ENCODE measurements around the gene SLC7A6. TPM values are rescaled to one million over a fixed set of nuclear protein-coding genes. Genes with fewer than 3 reads are reported as not detected.

The SLC7A6 gene
- total RNA-seq, 3 donors from 2014 or later, result 43.2 to 284 (median 65.2) TPM

DNA sequence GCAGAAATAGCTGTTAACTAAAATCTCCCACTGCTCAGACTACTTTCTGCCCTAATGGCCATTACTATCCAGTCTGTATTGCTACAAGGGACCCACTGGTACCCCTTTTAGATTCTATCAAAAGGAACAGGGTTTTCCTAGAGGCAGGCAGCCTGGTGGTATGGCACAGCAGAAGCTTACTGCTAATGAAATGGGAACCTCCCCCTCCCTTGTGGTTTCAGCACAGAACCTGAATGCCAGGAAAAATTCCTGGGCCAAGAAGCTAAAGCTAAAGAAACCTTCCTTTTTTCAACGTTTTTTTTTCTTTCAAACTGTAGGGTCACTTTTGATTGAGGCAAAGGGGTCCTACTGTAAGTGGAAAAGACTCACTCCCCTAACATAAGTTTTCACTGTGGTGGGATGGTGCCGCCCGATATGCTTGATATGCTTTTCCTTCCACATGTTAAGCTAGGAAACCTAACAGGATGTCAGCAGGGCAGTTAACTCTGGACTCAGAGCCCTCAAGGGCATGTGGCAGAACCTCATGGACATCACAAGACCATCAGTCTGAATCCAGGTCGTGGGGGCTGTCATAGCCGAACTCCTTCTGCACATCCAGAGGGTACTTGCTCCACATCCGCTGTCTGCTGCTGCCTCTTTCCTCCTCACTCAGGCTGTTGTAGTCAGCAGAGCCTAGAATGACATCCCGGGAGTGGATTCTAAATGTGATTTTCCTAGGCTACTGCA is 36.6 kb downstream of the SLC7A6 start:
- Histone ChIP-seq H3K9me3 (no peaks in the 10 kb centered on the region), H3K4me1 (no peaks in the 10 kb centered on the region), H3K27ac (no peak overlapping the region), H3K36me3 (peaks cover 4% of the 10 kb centered on the region), H3K27me3 (no peaks in the 10 kb centered on the region), H3K4me3 (no peak overlapping the region)
- no peak for DNase-seq (ENCODE audit: low spot score in 2 of 2)
- no peak for TF ChIP-seq POLR2AphosphoS5 (IDR thresholded peaks at IDR 0.05)
- no peak for TF ChIP-seq POLR2A (IDR thresholded peaks at IDR 0.05)
- TF ChIP-seq, protein P1, sequence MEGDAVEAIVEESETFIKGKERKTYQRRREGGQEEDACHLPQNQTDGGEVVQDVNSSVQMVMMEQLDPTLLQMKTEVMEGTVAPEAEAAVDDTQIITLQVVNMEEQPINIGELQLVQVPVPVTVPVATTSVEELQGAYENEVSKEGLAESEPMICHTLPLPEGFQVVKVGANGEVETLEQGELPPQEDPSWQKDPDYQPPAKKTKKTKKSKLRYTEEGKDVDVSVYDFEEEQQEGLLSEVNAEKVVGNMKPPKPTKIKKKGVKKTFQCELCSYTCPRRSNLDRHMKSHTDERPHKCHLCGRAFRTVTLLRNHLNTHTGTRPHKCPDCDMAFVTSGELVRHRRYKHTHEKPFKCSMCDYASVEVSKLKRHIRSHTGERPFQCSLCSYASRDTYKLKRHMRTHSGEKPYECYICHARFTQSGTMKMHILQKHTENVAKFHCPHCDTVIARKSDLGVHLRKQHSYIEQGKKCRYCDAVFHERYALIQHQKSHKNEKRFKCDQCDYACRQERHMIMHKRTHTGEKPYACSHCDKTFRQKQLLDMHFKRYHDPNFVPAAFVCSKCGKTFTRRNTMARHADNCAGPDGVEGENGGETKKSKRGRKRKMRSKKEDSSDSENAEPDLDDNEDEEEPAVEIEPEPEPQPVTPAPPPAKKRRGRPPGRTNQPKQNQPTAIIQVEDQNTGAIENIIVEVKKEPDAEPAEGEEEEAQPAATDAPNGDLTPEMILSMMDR (IDR thresholded peaks at IDR 0.05), result no peak
- intact Hi-C loops (cut with DNase I; ENCODE audit: low total_unique reads), result no loop called here

DNA sequence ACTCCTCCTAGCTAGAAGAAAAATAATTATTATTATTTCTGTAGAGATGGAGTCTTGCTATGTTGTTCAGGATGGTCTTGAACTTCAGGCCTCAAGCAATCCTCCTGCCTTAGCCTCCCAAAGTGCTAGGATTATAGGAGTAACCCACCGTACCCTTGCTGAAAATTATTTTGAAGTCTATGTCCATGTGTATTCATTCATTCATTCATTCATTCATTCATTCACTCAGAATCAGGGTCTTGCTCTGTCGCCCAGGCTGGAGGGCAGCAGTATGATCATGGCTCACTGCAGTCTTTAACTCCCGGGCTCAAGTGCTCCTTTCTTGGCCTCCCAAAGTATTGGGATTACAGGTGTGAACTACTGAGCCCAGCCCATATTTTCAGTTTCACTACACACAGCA is 42.3 kb downstream of the SLC7A6 start:
- H3K27me3 ChIP-seq, result no peaks in the 10 kb centered on the region
- no peaks in the 10 kb centered on the region for H3K36me3 ChIP-seq
- H3K9me3 ChIP-seq, result no peaks in the 10 kb centered on the region
- intact Hi-C loops (cut with DNase I; ENCODE audit: low total_unique reads), result no loop called here
- H3K4me1 ChIP-seq, result peaks cover 0 to 12% of the 10 kb centered on the region in 2 donors
- no peak overlapping the region for H3K4me3 ChIP-seq
- no peak for DNase-seq (ENCODE audit: low spot score in 2 of 2)
- TF ChIP-seq, protein P1 (IDR thresholded peaks at IDR 0.05), result no peak
- TF ChIP-seq POLR2A (IDR thresholded peaks at IDR 0.05), result no peak
- no peak for TF ChIP-seq POLR2AphosphoS5 (IDR thresholded peaks at IDR 0.05)
- no peak overlapping the region for H3K27ac ChIP-seq

DNA sequence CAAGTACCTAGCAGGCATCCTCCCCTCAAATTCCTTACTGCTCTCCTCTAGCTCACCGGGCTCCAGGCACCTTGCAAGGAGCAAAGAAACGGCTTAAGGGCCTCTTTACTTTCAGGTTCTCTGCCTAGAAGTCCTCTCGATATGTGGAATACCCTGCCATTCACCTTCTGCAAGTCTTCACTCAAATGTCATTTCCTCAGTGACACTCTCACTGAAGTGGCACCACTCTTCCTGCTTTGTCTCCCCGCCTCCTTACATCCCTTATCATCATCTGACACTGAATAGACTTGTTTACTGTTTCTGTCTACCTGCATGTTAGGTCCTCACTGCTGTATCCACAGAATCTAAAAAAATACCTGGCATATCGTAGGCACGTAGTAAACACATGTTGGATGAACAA is 45.5 kb downstream of the SLC7A6 start:
- peaks cover 0 to 12% of the 10 kb centered on the region in 2 donors for H3K4me1 ChIP-seq
- no peak for TF ChIP-seq POLR2AphosphoS5 (IDR thresholded peaks at IDR 0.05)
- TF ChIP-seq, protein P1 (IDR thresholded peaks at IDR 0.05), result no peak
- no peak for TF ChIP-seq POLR2A (IDR thresholded peaks at IDR 0.05)
- intact Hi-C loops (cut with DNase I; ENCODE audit: low total_unique reads), result no loop called here

DNA sequence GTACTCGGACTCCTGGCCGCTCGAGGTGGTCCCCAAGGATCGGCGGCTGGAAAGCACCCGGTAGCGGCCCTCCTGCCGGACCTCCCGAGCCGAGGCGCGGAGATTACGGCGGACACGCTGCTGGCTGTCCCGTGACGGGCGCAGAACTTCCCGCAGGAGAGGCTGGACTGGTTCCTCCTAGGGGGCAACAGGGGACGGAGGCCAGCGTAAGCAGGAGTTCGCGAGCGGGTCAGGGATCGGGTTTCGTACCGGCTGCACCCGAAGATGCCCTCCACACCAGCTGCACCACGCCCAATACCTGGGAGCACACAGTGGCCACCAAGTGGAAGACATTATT is 46.1 kb downstream of the SLC7A6 start:
- intact Hi-C loops (cut with DNase I; ENCODE audit: low total_unique reads), result no loop called here
- no peak for DNase-seq (ENCODE audit: low spot score in 2 of 2)
- H3K27me3 ChIP-seq, result no peaks in the 10 kb centered on the region
- no peak for TF ChIP-seq POLR2AphosphoS5 (IDR thresholded peaks at IDR 0.05)
- no peak for TF ChIP-seq POLR2A (IDR thresholded peaks at IDR 0.05)
- TF ChIP-seq, protein P1 (IDR thresholded peaks at IDR 0.05), result no peak
- no peaks in the 10 kb centered on the region for H3K9me3 ChIP-seq
- H3K27ac ChIP-seq, result peak overlapping the region; percentile 84 to 85
- H3K4me1 ChIP-seq, result peaks cover 0 to 12% of the 10 kb centered on the region in 2 donors
- H3K4me3 ChIP-seq, result peak overlapping the region; percentile 78 to 99 (median 84)
- H3K36me3 ChIP-seq, result no peaks in the 10 kb centered on the region

More for the DNA sequence above, 45.5 kb downstream of the SLC7A6 start:
- H3K36me3 ChIP-seq, result no peaks in the 10 kb centered on the region
- no peak overlapping the region for H3K27ac ChIP-seq
- no peaks in the 10 kb centered on the region for H3K9me3 ChIP-seq
- no peaks in the 10 kb centered on the region for H3K27me3 ChIP-seq
- peak overlapping the region; percentile 78 to 99 (median 84) for H3K4me3 ChIP-seq
- no peak for DNase-seq (ENCODE audit: low spot score in 2 of 2)

DNA sequence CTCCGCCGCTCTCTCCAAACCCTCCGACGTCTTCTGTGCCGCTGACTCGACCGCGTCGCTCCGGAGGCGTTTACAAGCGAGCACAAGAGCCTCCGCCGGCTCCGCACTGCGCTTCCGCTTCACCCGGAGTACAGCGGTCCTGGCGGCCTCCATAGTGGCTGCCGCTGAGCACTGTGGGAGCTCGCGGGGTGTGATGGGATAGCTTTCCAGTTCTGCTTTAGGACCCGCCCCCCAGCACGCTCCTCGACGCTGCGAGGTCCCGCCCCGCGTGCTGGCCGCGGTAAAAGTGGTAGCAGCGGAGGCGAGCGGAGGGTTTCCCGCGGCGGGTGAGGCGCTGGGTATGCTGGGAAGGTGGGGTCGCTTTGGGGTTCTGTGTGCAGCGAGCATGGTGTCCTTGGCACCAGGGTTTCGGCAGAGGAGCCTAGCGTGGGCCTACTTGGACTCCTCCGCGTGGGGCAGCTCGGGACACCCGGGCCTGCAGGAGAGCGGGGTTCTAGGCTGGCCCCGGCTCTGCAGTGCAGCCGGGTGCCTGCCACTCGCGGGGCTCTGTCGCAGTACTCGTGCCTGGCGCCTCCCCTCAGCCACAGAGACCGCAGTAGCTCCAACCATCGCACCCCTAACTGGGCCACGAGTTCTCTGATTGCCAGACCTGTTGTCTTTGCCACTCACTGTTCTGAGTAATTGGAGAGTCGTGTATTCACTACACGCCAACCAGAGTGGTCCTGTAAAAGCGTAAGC is 46.6 kb downstream of the SLC7A6 start, which contains the start of the genes PRMT7 and SLC7A6OS:
TSS of gene PRMT7 (plus strand) at position 246 of the 738 bp plus-strand sequence. CDS start 4,961 bp downstream, outside the sequence.
TSS of gene SLC7A6OS (minus strand) at position 173 of the 738 bp plus-strand sequence. CDS start at position 153, 20 bp downstream.
- intact Hi-C loops (cut with DNase I; ENCODE audit: low total_unique reads), result no loop called here
- Histone ChIP-seq H3K27ac (peak within 1 kb of the TSS; percentile 84 to 85), H3K27me3 (no peaks in the 10 kb centered on the region), H3K9me3 (no peaks in the 10 kb centered on the region), H3K4me3 (peak within 1 kb of the TSS; percentile 78 to 99 (median 84)), H3K4me1 (peaks cover 0 to 12% of the 10 kb centered on the region in 2 donors), H3K36me3 (no peaks in the 10 kb centered on the region)
- TF ChIP-seq POLR2AphosphoS5 (IDR thresholded peaks at IDR 0.05), result peak; percentile 65 to 86 (median 66)
- TF ChIP-seq, protein P1 (IDR thresholded peaks at IDR 0.05), result peak in 2 of 3 donors; percentile 13 to 33
- no peak for TF ChIP-seq POLR2A (IDR thresholded peaks at IDR 0.05)
- DNase-seq (ENCODE audit: low spot score in 2 of 2), result peak; percentile 76 to 84
